ENCODE results near the gene CEP104. TPM values are rescaled to one million over a fixed set of nuclear protein-coding genes. Genes with fewer than 3 reads are reported as not detected.

Gene CEP104
- total and polyA plus RNA-seq, 4 experiments from 2014 or later, result 10.3 to 64.4 (median 47.4) TPM

- peak overlapping the region; percentile 86 to 98 (median 94) for H3K4me3 Mint-ChIP-seq
- peak in 1 of 5 donors; percentile 1 for DNase-seq
- Histone ChIP-seq H3K9me3 (ENCODE audit: control insufficient read depth in 1 of 2, low read length in 2 of 2) (no peaks in the 10 kb centered on the region), H3K27me3 (ENCODE audit: insufficient read depth, low read length) (no peaks in the 10 kb centered on the region), H3K4me1 (ENCODE audit: insufficient read depth, low read length) (peaks cover 52% of the 10 kb centered on the region), H3K4me3 (ENCODE audit: low read length in 2 of 2) (peak overlapping the region; percentile 54 to 84), H3K36me3 (ENCODE audit: insufficient read depth, low read length) (no peaks in the 10 kb centered on the region), H3K27ac (ENCODE audit: low read depth, low read length) (peak overlapping the region; percentile 81)
- H3K4me1 Mint-ChIP-seq, result peaks cover 30 to 71% (median 42%) of the 10 kb centered on the region in 4 donors
- peaks cover 0 to 21% (median 13%) of the 10 kb centered on the region in 8 donors for H3K9me3 Mint-ChIP-seq
- ChIA-PET POLR2A (ENCODE audit: partially characterized antibody) (interaction anchor here (1.2 to 5.3 kb wide), 6 partner anchors 9 to 124 kb away, joined by 3 to 73 read pairs (median 8); partner anchors contain the start of genes CEP104, DFFB and LRRC47), CTCF (ENCODE audit: partially characterized antibody) (interaction anchor here (1.2 to 2.3 kb wide), 3 partner anchors 9 to 42 kb away, joined by 3 to 8 read pairs (median 5); partner anchors contain the start of genes CEP104 and DFFB)
- H3K27ac Mint-ChIP-seq, result peak overlapping the region; percentile 83 to 99 (median 96)
- intact Hi-C loops (cut with micrococcal nuclease), result loop anchor here (1.0 kb wide), 4 partner anchors 9 to 127 kb away; partner anchors contain the start of genes CEP104, DFFB, LRRC47 and SMIM1
- no peaks in the 10 kb centered on the region for H3K27me3 Mint-ChIP-seq
- peaks cover 19 to 33% of the 10 kb centered on the region in 2 donors for H3K36me3 Mint-ChIP-seq
Measured at GRCh38 chr1:3899754-3900149, 42.7 kb upstream of the CEP104 start.

- H3K4me1 Mint-ChIP-seq, result peaks cover 28 to 71% (median 42%) of the 10 kb centered on the region in 4 donors
- no peaks in the 10 kb centered on the region for H3K27me3 Mint-ChIP-seq
Measured at GRCh38 chr1:3898994-3899753, 42.2 kb upstream of the CEP104 start.

GRCh38 chr1:3898475-3898735, 41.4 kb upstream of the CEP104 start:
- CTCF ChIA-PET (ENCODE audit: partially characterized antibody), result interaction anchor here (2.3 kb wide), 1 partner anchor 8 kb away, joined by 8 read pairs; no protein-coding TSS in a partner anchor
- H3K36me3 Mint-ChIP-seq, result peaks cover 19 to 33% of the 10 kb centered on the region in 2 donors
- peak overlapping the region in 5 of 7 donors; percentile 45 to 98 (median 83) for H3K27ac Mint-ChIP-seq

More at GRCh38 chr1:3898994-3899753, 42.2 kb upstream of the CEP104 start:
- H3K36me3 ChIP-seq (ENCODE audit: insufficient read depth, low read length), result no peaks in the 10 kb centered on the region
- peaks cover 49% of the 10 kb centered on the region for H3K4me1 ChIP-seq (ENCODE audit: insufficient read depth, low read length)
- no peak for DNase-seq
- H3K4me3 ChIP-seq (ENCODE audit: low read length in 2 of 2), result peak overlapping the region; percentile 54 to 84
- ChIA-PET CTCF (ENCODE audit: partially characterized antibody) (interaction anchor here (1.2 to 2.3 kb wide), 2 partner anchors 8 to 41 kb away, joined by 5 to 8 read pairs; partner anchors contain the start of genes CEP104 and DFFB), POLR2A (ENCODE audit: partially characterized antibody) (interaction anchor here (1.2 to 5.3 kb wide), 6 partner anchors 9 to 124 kb away, joined by 3 to 73 read pairs (median 8); partner anchors contain the start of genes CEP104, DFFB and LRRC47)
- Mint-ChIP-seq H3K4me3 (peak overlapping the region; percentile 77 to 98 (median 93)), H3K27ac (peak overlapping the region; percentile 65 to 98 (median 87)), H3K9me3 (peaks cover 0 to 21% (median 13%) of the 10 kb centered on the region in 8 donors), H3K36me3 (peaks cover 19 to 33% of the 10 kb centered on the region in 2 donors)
- H3K27me3 ChIP-seq (ENCODE audit: insufficient read depth, low read length), result no peaks in the 10 kb centered on the region
- H3K9me3 ChIP-seq (ENCODE audit: control insufficient read depth in 1 of 2, low read length in 2 of 2), result no peaks in the 10 kb centered on the region
- intact Hi-C loops (cut with micrococcal nuclease), result no loop called here
- peak overlapping the region; percentile 81 for H3K27ac ChIP-seq (ENCODE audit: low read depth, low read length)

GRCh38 chr1:3896396-3897000, 39.5 kb upstream of the CEP104 start:
- Mint-ChIP-seq H3K36me3 (peaks cover 23 to 42% of the 10 kb centered on the region in 2 donors), H3K27ac (peak overlapping the region in 2 of 7 donors; percentile 47 to 73), H3K4me1 (peaks cover 11 to 46% (median 22%) of the 10 kb centered on the region in 4 donors), H3K9me3 (peaks cover 0 to 21% (median 13%) of the 10 kb centered on the region in 8 donors), H3K27me3 (no peaks in the 10 kb centered on the region), H3K4me3 (no peak overlapping the region)
- ChIA-PET POLR2A (ENCODE audit: partially characterized antibody) (interaction anchor here (0.9 kb wide), 1 partner anchor 10 kb away, joined by 3 read pairs; no protein-coding TSS in a partner anchor), CTCF (ENCODE audit: partially characterized antibody) (no interaction called here)
- intact Hi-C loops (cut with micrococcal nuclease), result no loop called here
- Histone ChIP-seq H3K4me3 (ENCODE audit: low read length in 2 of 2) (no peak overlapping the region), H3K4me1 (ENCODE audit: insufficient read depth, low read length) (peaks cover 23% of the 10 kb centered on the region), H3K9me3 (ENCODE audit: control insufficient read depth in 1 of 2, low read length in 2 of 2) (no peaks in the 10 kb centered on the region), H3K27me3 (ENCODE audit: insufficient read depth, low read length) (no peaks in the 10 kb centered on the region), H3K27ac (ENCODE audit: low read depth, low read length) (no peak overlapping the region), H3K36me3 (ENCODE audit: insufficient read depth, low read length) (no peaks in the 10 kb centered on the region)
- DNase-seq, result no peak

More at GRCh38 chr1:3898475-3898735, 41.4 kb upstream of the CEP104 start:
- no peak overlapping the region for H3K27ac ChIP-seq (ENCODE audit: low read depth, low read length)
- no peaks in the 10 kb centered on the region for H3K27me3 Mint-ChIP-seq
- no peaks in the 10 kb centered on the region for H3K36me3 ChIP-seq (ENCODE audit: insufficient read depth, low read length)
- H3K9me3 ChIP-seq (ENCODE audit: control insufficient read depth in 1 of 2, low read length in 2 of 2), result no peaks in the 10 kb centered on the region
- POLR2A ChIA-PET (ENCODE audit: partially characterized antibody), result no interaction called here
- H3K9me3 Mint-ChIP-seq, result peaks cover 0 to 21% (median 13%) of the 10 kb centered on the region in 8 donors
- peaks cover 23 to 64% (median 36%) of the 10 kb centered on the region in 4 donors for H3K4me1 Mint-ChIP-seq
- peak overlapping the region in 6 of 8 donors; percentile 29 to 98 (median 85) for H3K4me3 Mint-ChIP-seq
- peaks cover 42% of the 10 kb centered on the region for H3K4me1 ChIP-seq (ENCODE audit: insufficient read depth, low read length)
- intact Hi-C loops (cut with micrococcal nuclease), result no loop called here
- H3K27me3 ChIP-seq (ENCODE audit: insufficient read depth, low read length), result no peaks in the 10 kb centered on the region
- no peak overlapping the region for H3K4me3 ChIP-seq (ENCODE audit: low read length in 2 of 2)
- no peak for DNase-seq

GRCh38 chr1:3895951-3896325, 38.9 kb upstream of the CEP104 start:
- Histone ChIP-seq H3K27me3 (ENCODE audit: insufficient read depth, low read length) (no peaks in the 10 kb centered on the region), H3K27ac (ENCODE audit: low read depth, low read length) (no peak overlapping the region), H3K4me3 (ENCODE audit: low read length in 2 of 2) (no peak overlapping the region), H3K36me3 (ENCODE audit: insufficient read depth, low read length) (no peaks in the 10 kb centered on the region), H3K4me1 (ENCODE audit: insufficient read depth, low read length) (peaks cover 18% of the 10 kb centered on the region), H3K9me3 (ENCODE audit: control insufficient read depth in 1 of 2, low read length in 2 of 2) (no peaks in the 10 kb centered on the region)
- H3K27ac Mint-ChIP-seq, result no peak overlapping the region
- peaks cover 23 to 45% of the 10 kb centered on the region in 2 donors for H3K36me3 Mint-ChIP-seq
- H3K4me1 Mint-ChIP-seq, result peaks cover 13 to 42% (median 24%) of the 10 kb centered on the region in 4 donors
- H3K9me3 Mint-ChIP-seq, result peaks cover 0 to 21% (median 13%) of the 10 kb centered on the region in 8 donors
- intact Hi-C loops (cut with micrococcal nuclease), result no loop called here
- POLR2A ChIA-PET (ENCODE audit: partially characterized antibody), result interaction anchor here (0.9 kb wide), 1 partner anchor 10 kb away, joined by 3 read pairs; no protein-coding TSS in a partner anchor
- CTCF ChIA-PET (ENCODE audit: partially characterized antibody), result interaction anchor here (0.7 kb wide), 1 partner anchor 38 kb away, joined by 3 read pairs; no protein-coding TSS in a partner anchor
- no peak for DNase-seq
- no peaks in the 10 kb centered on the region for H3K27me3 Mint-ChIP-seq
- no peak overlapping the region for H3K4me3 Mint-ChIP-seq

- Mint-ChIP-seq H3K36me3 (peaks cover 23 to 46% of the 10 kb centered on the region in 2 donors), H3K27me3 (no peaks in the 10 kb centered on the region), H3K4me1 (peaks cover 17 to 45% (median 26%) of the 10 kb centered on the region in 4 donors), H3K9me3 (peaks cover 0 to 21% (median 13%) of the 10 kb centered on the region in 8 donors), H3K4me3 (no peak overlapping the region), H3K27ac (no peak overlapping the region)
- DNase-seq, result no peak
- H3K9me3 ChIP-seq (ENCODE audit: control insufficient read depth in 1 of 2, low read length in 2 of 2), result no peaks in the 10 kb centered on the region
- CTCF ChIA-PET (ENCODE audit: partially characterized antibody), result interaction anchor here (0.7 kb wide), 1 partner anchor 38 kb away, joined by 3 read pairs; no protein-coding TSS in a partner anchor
- POLR2A ChIA-PET (ENCODE audit: partially characterized antibody), result interaction anchor here (0.9 kb wide), 1 partner anchor 9 kb away, joined by 3 read pairs; no protein-coding TSS in a partner anchor
- no peak overlapping the region for H3K27ac ChIP-seq (ENCODE audit: low read depth, low read length)
- H3K4me3 ChIP-seq (ENCODE audit: low read length in 2 of 2), result no peak overlapping the region
- intact Hi-C loops (cut with micrococcal nuclease), result no loop called here
- H3K4me1 ChIP-seq (ENCODE audit: insufficient read depth, low read length), result peaks cover 23% of the 10 kb centered on the region
- peaks cover 4% of the 10 kb centered on the region for H3K36me3 ChIP-seq (ENCODE audit: insufficient read depth, low read length)
- H3K27me3 ChIP-seq (ENCODE audit: insufficient read depth, low read length), result no peaks in the 10 kb centered on the region
Measured at GRCh38 chr1:3895279-3895950, 38.4 kb upstream of the CEP104 start.
